WTC11 (cell line): Measurements from ENCODE around the gene SMIM11. TPM values are rescaled to one million over a fixed set of nuclear protein-coding genes. Genes with fewer than 3 reads are reported as not detected.

Experiments used
- ATAC-seq: fragments of 200-7000 bp; cut with Tn5 transposase; 2 replicates; pipeline ENCODE4 v1.10.0; 2021; ENCODE audit warnings: mild to moderate bottlenecking, moderate library complexity
- CTCF ChIA-PET: fragments of 300-600 bp; sonication (Branson Sonifier 250); formaldehyde crosslinking; loops from one replicate; lab custom pipeline; 2021; ENCODE audit warnings: antibody characterized with exemption; lab: Charles Lee
- POLR2A ChIA-PET: fragments of 350-600 bp; sonication (Branson Sonifier 250); formaldehyde crosslinking; loops from one replicate; lab custom pipeline; 2021; ENCODE audit warnings: antibody characterized with exemption; lab: Charles Lee
- DNase-seq: peaks from one replicate; pipeline ENCODE4 v3.0.0; 2021; ENCODE audit warnings: low spot score
- H3K27ac Mint-ChIP-seq: 2 replicates; pipeline ENCODE4 v1.8.0; 2021; ENCODE audit warnings: mixed read lengths
- H3K27me3 Mint-ChIP-seq: 2 replicates; pipeline ENCODE4 v1.8.0; 2021; ENCODE audit warnings: low read depth, mild to moderate bottlenecking, moderate library complexity, mixed read lengths
- H3K36me3 Mint-ChIP-seq: 2 replicates; pipeline ENCODE4 v1.8.0; 2021; ENCODE audit warnings: mixed read lengths
- H3K4me1 Mint-ChIP-seq: 2 replicates; pipeline ENCODE4 v1.8.0; 2022; ENCODE audit warnings: mixed read lengths
- H3K4me3 Mint-ChIP-seq: 2 replicates; pipeline ENCODE4 v1.8.0; 2021; ENCODE audit warnings: mild to moderate bottlenecking, moderate library complexity, mixed read lengths
- H3K9me3 Mint-ChIP-seq: 2 replicates; pipeline ENCODE4 v1.8.0; 2021; ENCODE audit warnings: mixed read lengths
- AFF4 ChIP-seq: sonication (generic); formaldehyde crosslinking; IDR thresholded peaks from 2 replicates; pipeline ENCODE4 v1.8.1; 2023; ENCODE audit warnings: mild to moderate bottlenecking, missing genetic modification reagents, borderline replicate concordance
- ATF1 ChIP-seq: sonication (generic); formaldehyde crosslinking; IDR thresholded peaks from 2 replicates; pipeline ENCODE4 v1.8.1; 2023; ENCODE audit warnings: mild to moderate bottlenecking, moderate library complexity, missing genetic modification reagents
- ATF2 ChIP-seq: sonication (generic); formaldehyde crosslinking; IDR thresholded peaks from 2 replicates; pipeline ENCODE4 v1.8.1; 2022; ENCODE audit warnings: low read depth, missing genetic modification reagents, borderline replicate concordance
- ATF3 ChIP-seq: sonication (generic); formaldehyde crosslinking; conservative IDR thresholded peaks from 2 replicates; pipeline ENCODE4 v1.8.1; 2022; ENCODE audit warnings: mild to moderate bottlenecking, missing genetic modification reagents
- EMX1 ChIP-seq: fragments of 250-450 bp; sonication (Bioruptor Pico); IDR thresholded peaks from 2 replicates; pipeline ENCODE4 v1.8.0; 2021; ENCODE audit warnings: mild to moderate bottlenecking
- FOXJ3 ChIP-seq: sonication (generic); formaldehyde crosslinking; IDR thresholded peaks from 2 replicates; pipeline ENCODE4 v1.9.0; 2021; ENCODE audit warnings: missing genetic modification reagents, mild to moderate bottlenecking, borderline replicate concordance
- FOXK1 ChIP-seq: sonication (generic); formaldehyde crosslinking; IDR thresholded peaks from 2 replicates; pipeline ENCODE4 v1.8.0; 2022; ENCODE audit warnings: mild to moderate bottlenecking, moderate library complexity, missing genetic modification reagents
- GABPB1 ChIP-seq: sonication (generic); formaldehyde crosslinking; IDR thresholded peaks from 2 replicates; pipeline ENCODE4 v1.8.1; 2023; ENCODE audit warnings: mild to moderate bottlenecking, missing genetic modification reagents
- HMGXB4 ChIP-seq: sonication (generic); formaldehyde crosslinking; IDR thresholded peaks from 2 replicates; pipeline ENCODE4 v1.8.1; 2023; ENCODE audit warnings: mild to moderate bottlenecking, moderate library complexity, missing genetic modification reagents
- IRF1 ChIP-seq: sonication (generic); formaldehyde crosslinking; IDR thresholded peaks from 2 replicates; pipeline ENCODE4 v1.8.0; 2023; ENCODE audit warnings: missing genetic modification reagents
- KAT7 ChIP-seq: sonication (generic); formaldehyde crosslinking; IDR thresholded peaks from 2 replicates; pipeline ENCODE4 v1.8.1; 2023; ENCODE audit warnings: missing genetic modification reagents, mild to moderate bottlenecking, borderline replicate concordance
- NFATC4 ChIP-seq: fragments of 250-450 bp; sonication (Bioruptor Pico); IDR thresholded peaks from 2 replicates; pipeline ENCODE4 v1.9.0; 2021; ENCODE audit warnings: mild to moderate bottlenecking
- NR3C1 ChIP-seq: sonication (generic); formaldehyde crosslinking; conservative IDR thresholded peaks from 2 replicates; pipeline ENCODE4 v1.8.1; 2023; ENCODE audit warnings: low read depth, mild to moderate bottlenecking, missing genetic modification reagents
- PREB ChIP-seq: sonication (generic); formaldehyde crosslinking; IDR thresholded peaks from 2 replicates; pipeline ENCODE4 v1.8.1; 2022; ENCODE audit warnings: mild to moderate bottlenecking, missing genetic modification reagents, moderate library complexity, borderline replicate concordance
- SOX15 ChIP-seq: fragments of 250-450 bp; sonication (Bioruptor Pico); IDR thresholded peaks from 2 replicates; pipeline ENCODE4 v1.9.0; 2021; ENCODE audit warnings: mild to moderate bottlenecking
- TP53 ChIP-seq: sonication (generic); formaldehyde crosslinking; IDR thresholded peaks from 2 replicates; pipeline ENCODE4 v1.8.1; 2023; ENCODE audit warnings: mild to moderate bottlenecking, missing genetic modification reagents
- USF2 ChIP-seq: sonication (generic); formaldehyde crosslinking; IDR thresholded peaks from 2 replicates; pipeline ENCODE4 v1.8.1; 2023; ENCODE audit warnings: mild to moderate bottlenecking, missing genetic modification reagents, moderate library complexity
- ZNF317 ChIP-seq: sonication (generic); formaldehyde crosslinking; IDR thresholded peaks from 2 replicates; pipeline ENCODE4 v1.8.1; 2023; ENCODE audit warnings: low read depth, mild to moderate bottlenecking, moderate library complexity, missing genetic modification reagents, borderline replicate concordance
- ZNF512 ChIP-seq: sonication (generic); formaldehyde crosslinking; IDR thresholded peaks from 2 replicates; pipeline ENCODE4 v1.8.1; 2022; ENCODE audit warnings: missing genetic modification reagents, borderline replicate concordance
- ZNF671 ChIP-seq: fragments of 250-450 bp; sonication (Bioruptor Pico); IDR thresholded peaks from 2 replicates; pipeline ENCODE4 v1.8.0; 2021; ENCODE audit warnings: mild to moderate bottlenecking
- total RNA-seq: library from RNA; stranded (reverse); gene quantifications from 3 replicates; pipeline ENCODE4 v1.2.3, GENCODE V29; 2021

The SMIM11 gene
- total RNA-seq, 1 experiment from 2014 or later: 1.4 TPM

- TF ChIP-seq FOXK1 (CRISPR knock-in tag): no peak
- no peak for TF ChIP-seq HMGXB4 (CRISPR knock-in tag)
- no peak for TF ChIP-seq ATF2 (CRISPR knock-in tag)
- no peak for TF ChIP-seq EMX1 (CRISPR knock-in tag)
- TF ChIP-seq KAT7 (CRISPR knock-in tag): no peak
- TF ChIP-seq, all 79 proteins: peak for 0
These were observed 22.8 kb upstream of the SMIM11 start (continued) for GRCh38 chr21:34352556-34352955.

GRCh38 chr21:34353182-34353581 lies 22.1 kb upstream of the SMIM11 start:
- no peak for DNase-seq
- POLR2A ChIA-PET: interaction anchor here (0.6 kb wide), 1 partner anchor 1889 kb away, joined by 4 read pairs; no protein-coding TSS in a partner anchor
- H3K27ac Mint-ChIP-seq: no peak overlapping the region
- H3K4me1 Mint-ChIP-seq: peaks cover 7% of the 10 kb centered on the region; the same call in 1 of the 2 replicates
- CTCF ChIA-PET: no interaction called here
- H3K9me3 Mint-ChIP-seq: peaks cover 16% of the 10 kb centered on the region
- H3K4me3 Mint-ChIP-seq: no peak overlapping the region
- H3K36me3 Mint-ChIP-seq: 0 out of 2 replicates have a peak, but pooled peaks cover 3% of the 10 kb centered on the region
- TF ChIP-seq TP53 (CRISPR knock-in tag) (no peak), ATF3 (no peak), ZNF512 (CRISPR knock-in tag) (no peak), IRF1 (CRISPR knock-in tag) (no peak), USF2 (CRISPR knock-in tag) (no peak), PREB (CRISPR knock-in tag) (no peak), NFATC4 (CRISPR knock-in tag) (no peak), NR3C1 (CRISPR knock-in tag) (no peak), FOXJ3 (CRISPR knock-in tag) (no peak), ATF1 (CRISPR knock-in tag) (no peak), AFF4 (CRISPR knock-in tag) (no peak), ZNF671 (CRISPR knock-in tag) (no peak), GABPB1 (CRISPR knock-in tag) (no peak), ZNF317 (CRISPR knock-in tag) (no peak), SOX15 (CRISPR knock-in tag) (no peak)
- H3K27me3 Mint-ChIP-seq: peaks cover 3% of the 10 kb centered on the region
- no peak for ATAC-seq
